ENCODE measurements around the gene RPS6KA5.

DNA sequence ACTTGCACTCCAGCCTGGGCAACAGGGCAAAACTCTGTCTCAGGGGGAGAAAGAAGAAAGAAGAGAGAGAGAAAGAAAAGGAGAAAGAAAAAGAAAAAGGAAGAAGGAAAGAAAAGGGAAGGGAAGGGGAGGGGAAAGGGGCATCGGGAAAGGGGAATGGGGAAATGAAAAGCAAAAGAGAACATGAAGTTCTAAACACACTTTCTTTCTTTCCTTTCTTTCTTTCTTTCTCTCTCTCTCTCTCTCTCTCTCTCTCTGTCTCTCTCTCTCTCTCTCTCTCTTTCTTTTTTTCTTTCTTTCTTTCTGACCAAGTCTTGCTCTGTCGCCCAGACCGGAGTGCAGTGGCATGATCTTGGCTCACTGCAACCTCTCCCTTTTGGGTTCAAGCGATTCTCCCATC lies 76.9 kb downstream of the RPS6KA5 start:
- TF ChIP-seq, protein P1, sequence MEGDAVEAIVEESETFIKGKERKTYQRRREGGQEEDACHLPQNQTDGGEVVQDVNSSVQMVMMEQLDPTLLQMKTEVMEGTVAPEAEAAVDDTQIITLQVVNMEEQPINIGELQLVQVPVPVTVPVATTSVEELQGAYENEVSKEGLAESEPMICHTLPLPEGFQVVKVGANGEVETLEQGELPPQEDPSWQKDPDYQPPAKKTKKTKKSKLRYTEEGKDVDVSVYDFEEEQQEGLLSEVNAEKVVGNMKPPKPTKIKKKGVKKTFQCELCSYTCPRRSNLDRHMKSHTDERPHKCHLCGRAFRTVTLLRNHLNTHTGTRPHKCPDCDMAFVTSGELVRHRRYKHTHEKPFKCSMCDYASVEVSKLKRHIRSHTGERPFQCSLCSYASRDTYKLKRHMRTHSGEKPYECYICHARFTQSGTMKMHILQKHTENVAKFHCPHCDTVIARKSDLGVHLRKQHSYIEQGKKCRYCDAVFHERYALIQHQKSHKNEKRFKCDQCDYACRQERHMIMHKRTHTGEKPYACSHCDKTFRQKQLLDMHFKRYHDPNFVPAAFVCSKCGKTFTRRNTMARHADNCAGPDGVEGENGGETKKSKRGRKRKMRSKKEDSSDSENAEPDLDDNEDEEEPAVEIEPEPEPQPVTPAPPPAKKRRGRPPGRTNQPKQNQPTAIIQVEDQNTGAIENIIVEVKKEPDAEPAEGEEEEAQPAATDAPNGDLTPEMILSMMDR (IDR thresholded peaks at IDR 0.05 in 2 of 3, conservative IDR thresholded peaks at IDR 0.05 in 1 of 3; ENCODE audit: borderline replicate concordance in 1 of 3, insufficient read depth in 1 of 3, low read depth in 2 of 3, low read length in 2 of 3): no peak
- TF ChIP-seq ELF1 (IDR thresholded peaks at IDR 0.05; ENCODE audit: borderline replicate concordance, low read depth): no peak
- no peak for TF ChIP-seq YY1 (IDR thresholded peaks at IDR 0.05; ENCODE audit: extremely low read depth, insufficient replicate concordance, low read depth, low read length)
- no peak for TF ChIP-seq POLR2A (IDR thresholded peaks at IDR 0.05; ENCODE audit: borderline replicate concordance, extremely low read depth, insufficient read depth, insufficient read length)
- TF ChIP-seq RAD21 (IDR thresholded peaks at IDR 0.05; ENCODE audit: low read depth): no peak
- TF ChIP-seq, protein P2, sequence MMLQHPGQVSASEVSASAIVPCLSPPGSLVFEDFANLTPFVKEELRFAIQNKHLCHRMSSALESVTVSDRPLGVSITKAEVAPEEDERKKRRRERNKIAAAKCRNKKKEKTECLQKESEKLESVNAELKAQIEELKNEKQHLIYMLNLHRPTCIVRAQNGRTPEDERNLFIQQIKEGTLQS (IDR thresholded peaks at IDR 0.05): no peak
- TF ChIP-seq, protein P3, sequence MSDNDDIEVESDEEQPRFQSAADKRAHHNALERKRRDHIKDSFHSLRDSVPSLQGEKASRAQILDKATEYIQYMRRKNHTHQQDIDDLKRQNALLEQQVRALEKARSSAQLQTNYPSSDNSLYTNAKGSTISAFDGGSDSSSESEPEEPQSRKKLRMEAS (IDR thresholded peaks at IDR 0.05): no peak
- TF ChIP-seq EGR1 (IDR thresholded peaks at IDR 0.05; ENCODE audit: low read depth): no peak
- no peak for TF ChIP-seq JUND (IDR thresholded peaks at IDR 0.05)
- no peak for TF ChIP-seq CEBPB (IDR thresholded peaks at IDR 0.05; ENCODE audit: low read depth)
- TF ChIP-seq SIN3A (IDR thresholded peaks at IDR 0.05; ENCODE audit: low read depth): no peak
- TF ChIP-seq, protein P4, sequence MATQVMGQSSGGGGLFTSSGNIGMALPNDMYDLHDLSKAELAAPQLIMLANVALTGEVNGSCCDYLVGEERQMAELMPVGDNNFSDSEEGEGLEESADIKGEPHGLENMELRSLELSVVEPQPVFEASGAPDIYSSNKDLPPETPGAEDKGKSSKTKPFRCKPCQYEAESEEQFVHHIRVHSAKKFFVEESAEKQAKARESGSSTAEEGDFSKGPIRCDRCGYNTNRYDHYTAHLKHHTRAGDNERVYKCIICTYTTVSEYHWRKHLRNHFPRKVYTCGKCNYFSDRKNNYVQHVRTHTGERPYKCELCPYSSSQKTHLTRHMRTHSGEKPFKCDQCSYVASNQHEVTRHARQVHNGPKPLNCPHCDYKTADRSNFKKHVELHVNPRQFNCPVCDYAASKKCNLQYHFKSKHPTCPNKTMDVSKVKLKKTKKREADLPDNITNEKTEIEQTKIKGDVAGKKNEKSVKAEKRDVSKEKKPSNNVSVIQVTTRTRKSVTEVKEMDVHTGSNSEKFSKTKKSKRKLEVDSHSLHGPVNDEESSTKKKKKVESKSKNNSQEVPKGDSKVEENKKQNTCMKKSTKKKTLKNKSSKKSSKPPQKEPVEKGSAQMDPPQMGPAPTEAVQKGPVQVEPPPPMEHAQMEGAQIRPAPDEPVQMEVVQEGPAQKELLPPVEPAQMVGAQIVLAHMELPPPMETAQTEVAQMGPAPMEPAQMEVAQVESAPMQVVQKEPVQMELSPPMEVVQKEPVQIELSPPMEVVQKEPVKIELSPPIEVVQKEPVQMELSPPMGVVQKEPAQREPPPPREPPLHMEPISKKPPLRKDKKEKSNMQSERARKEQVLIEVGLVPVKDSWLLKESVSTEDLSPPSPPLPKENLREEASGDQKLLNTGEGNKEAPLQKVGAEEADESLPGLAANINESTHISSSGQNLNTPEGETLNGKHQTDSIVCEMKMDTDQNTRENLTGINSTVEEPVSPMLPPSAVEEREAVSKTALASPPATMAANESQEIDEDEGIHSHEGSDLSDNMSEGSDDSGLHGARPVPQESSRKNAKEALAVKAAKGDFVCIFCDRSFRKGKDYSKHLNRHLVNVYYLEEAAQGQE (IDR thresholded peaks at IDR 0.05; ENCODE audit: low read depth): no peak

Data from HCT116 (cell line).